ENCODE results near the gene CSH1.

GRCh38 chr17:63939884-63940283, 43.5 kb upstream of the CSH1 start:
- no peak for TF ChIP-seq POLR2A (IDR thresholded peaks at IDR 0.05)
- TF ChIP-seq, protein P1, sequence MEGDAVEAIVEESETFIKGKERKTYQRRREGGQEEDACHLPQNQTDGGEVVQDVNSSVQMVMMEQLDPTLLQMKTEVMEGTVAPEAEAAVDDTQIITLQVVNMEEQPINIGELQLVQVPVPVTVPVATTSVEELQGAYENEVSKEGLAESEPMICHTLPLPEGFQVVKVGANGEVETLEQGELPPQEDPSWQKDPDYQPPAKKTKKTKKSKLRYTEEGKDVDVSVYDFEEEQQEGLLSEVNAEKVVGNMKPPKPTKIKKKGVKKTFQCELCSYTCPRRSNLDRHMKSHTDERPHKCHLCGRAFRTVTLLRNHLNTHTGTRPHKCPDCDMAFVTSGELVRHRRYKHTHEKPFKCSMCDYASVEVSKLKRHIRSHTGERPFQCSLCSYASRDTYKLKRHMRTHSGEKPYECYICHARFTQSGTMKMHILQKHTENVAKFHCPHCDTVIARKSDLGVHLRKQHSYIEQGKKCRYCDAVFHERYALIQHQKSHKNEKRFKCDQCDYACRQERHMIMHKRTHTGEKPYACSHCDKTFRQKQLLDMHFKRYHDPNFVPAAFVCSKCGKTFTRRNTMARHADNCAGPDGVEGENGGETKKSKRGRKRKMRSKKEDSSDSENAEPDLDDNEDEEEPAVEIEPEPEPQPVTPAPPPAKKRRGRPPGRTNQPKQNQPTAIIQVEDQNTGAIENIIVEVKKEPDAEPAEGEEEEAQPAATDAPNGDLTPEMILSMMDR (IDR thresholded peaks at IDR 0.05), result no peak
